NCI-H1092 treated with DMSO at 0.1 percent for 48 hours (cell line): ENCODE measurements around the gene WDR1.

Source experiments
- DNase-seq: peaks from one replicate; lab custom pipeline; 2025; lab: John Stamatoyannopoulos, UW

Gene WDR1

GRCh38 chr4:10097906-10098779 is 18.5 kb downstream of the WDR1 start:
- no peak for DNase-seq

- no peak for DNase-seq
These were observed 19.6 kb downstream of the WDR1 start for GRCh38 chr4:10096978-10097335.

GRCh38 chr4:10096201-10096977 is 20.2 kb downstream of the WDR1 start:
- no peak for DNase-seq

- no peak for DNase-seq
These were observed 21.2 kb downstream of the WDR1 start for GRCh38 chr4:10095296-10095991.

- no peak for DNase-seq
These were observed 21.8 kb downstream of the WDR1 start for GRCh38 chr4:10094841-10095240.

GRCh38 chr4:10093801-10094552 is 22.6 kb downstream of the WDR1 start:
- DNase-seq, result no peak

- no peak for DNase-seq
These were observed 23.4 kb downstream of the WDR1 start for GRCh38 chr4:10093271-10093621.

GRCh38 chr4:10092481-10093270 is 23.9 kb downstream of the WDR1 start:
- DNase-seq, result no peak

GRCh38 chr4:10091531-10092181 is 24.9 kb downstream of the WDR1 start:
- DNase-seq, result no peak

GRCh38 chr4:10090467-10091250 is 25.9 kb downstream of the WDR1 start:
- no peak for DNase-seq

GRCh38 chr4:10089346-10089745 is 27.3 kb downstream of the WDR1 start:
- DNase-seq, result no peak

- DNase-seq, result no peak
These were observed 28.2 kb downstream of the WDR1 start for GRCh38 chr4:10088135-10089010.

- no peak for DNase-seq
These were observed 29.3 kb downstream of the WDR1 start for GRCh38 chr4:10087152-10087791.

GRCh38 chr4:10086506-10087120 is 30.0 kb downstream of the WDR1 start:
- no peak for DNase-seq

GRCh38 chr4:10085828-10086505 is 30.6 kb downstream of the WDR1 start:
- no peak for DNase-seq

- DNase-seq, result no peak
These were observed 31.2 kb downstream of the WDR1 start for GRCh38 chr4:10085386-10085785.

- no peak for DNase-seq
These were observed 31.8 kb downstream of the WDR1 start for GRCh38 chr4:10084651-10085358.
